ENCODE results near the gene SLC39A11.

GRCh38 chr17:72833128-72833765 lies 259.2 kb downstream of the SLC39A11 start:
- TF ChIP-seq SPI1 (IDR thresholded peaks at IDR 0.05; ENCODE audit: low read depth, low read length), result no peak
- no peak for TF ChIP-seq POLR2A (IDR thresholded peaks at IDR 0.05; ENCODE audit: low read depth, low read length)

All from GM12891 (cell line).